Loucy (cell line): ENCODE data around the gene IGF2R.

ENCODE experiments used
- H2AFZ ChIP-seq: fragments of 200-600 bp; sonication (generic); 2 replicates; pipeline ENCODE4 v1.6.0; 2016; ENCODE audit warnings: antibody characterized with exemption, mild to moderate bottlenecking, low read length, moderate library complexity
- H3F3A ChIP-seq: fragments of 200-600 bp; 2 replicates; pipeline ENCODE4 v1.6.0; 2016; ENCODE audit warnings: antibody characterized with exemption, low read depth, mild to moderate bottlenecking
- H3K27me3 ChIP-seq: fragments of 200-600 bp; sonication (generic); 2 replicates; pipeline ENCODE4 v1.6.1; 2014; ENCODE audit warnings: low read length, mild to moderate bottlenecking; ENCODE audit not compliant: insufficient read depth, poor library complexity, severe bottlenecking
- H3K36me3 ChIP-seq: fragments of 200-600 bp; sonication (generic); 2 replicates; pipeline ENCODE4 v1.6.1; 2016; ENCODE audit warnings: low read length; ENCODE audit not compliant: insufficient read depth
- H3K4me1 ChIP-seq: fragments of 200-600 bp; sonication (generic); 2 replicates; pipeline ENCODE4 v1.5.1; 2014; ENCODE audit warnings: low read length, mild to moderate bottlenecking; ENCODE audit not compliant: insufficient read depth, poor library complexity, severe bottlenecking
- H3K4me2 ChIP-seq: fragments of 200-600 bp; sonication (generic); 2 replicates; pipeline ENCODE4 v1.6.0; 2014; ENCODE audit warnings: antibody characterized with exemption, low read length, low read depth, mild to moderate bottlenecking; ENCODE audit not compliant: poor library complexity, severe bottlenecking
- H3K4me3 ChIP-seq: fragments of 200-600 bp; sonication (generic); 2 replicates; pipeline ENCODE4 v1.5.1; 2014; ENCODE audit warnings: low read length, mild to moderate bottlenecking, mixed read lengths; ENCODE audit not compliant: poor library complexity, severe bottlenecking
- H3K79me2 ChIP-seq: fragments of 200-600 bp; sonication (generic); 2 replicates; pipeline ENCODE4 v1.6.1; 2014; ENCODE audit warnings: low read length; ENCODE audit not compliant: insufficient read depth
- H3K9ac ChIP-seq: fragments of 200-600 bp; sonication (generic); 2 replicates; pipeline ENCODE4 v1.6.0; 2014; ENCODE audit warnings: mild to moderate bottlenecking, low read depth, low read length, moderate library complexity; ENCODE audit not compliant: poor library complexity, severe bottlenecking
- H3K9me2 ChIP-seq: fragments of 200-600 bp; sonication (generic); replicated peaks from 2 replicates; pipeline ENCODE4 v1.6.1; 2016; ENCODE audit warnings: low read depth, low read length, mixed read lengths
- H3K9me3 ChIP-seq: fragments of 200-600 bp; sonication (generic); 2 replicates; pipeline ENCODE4 v1.6.1; 2014; ENCODE audit warnings: mild to moderate bottlenecking, antibody characterized with exemption, low read length, low read depth; ENCODE audit not compliant: insufficient read depth
- H4K20me1 ChIP-seq: fragments of 200-600 bp; sonication (generic); 2 replicates; pipeline ENCODE4 v1.6.0; 2014; ENCODE audit warnings: antibody characterized with exemption, low read length, mild to moderate bottlenecking; ENCODE audit not compliant: insufficient read depth, poor library complexity, severe bottlenecking
- EZH2phosphoT487 ChIP-seq: fragments of 200-600 bp; IDR thresholded peaks from 2 replicates; pipeline ENCODE4 v1.6.1; 2018; ENCODE audit warnings: antibody characterized with exemption, mild to moderate bottlenecking, moderate library complexity, borderline replicate concordance
- TF ChIP-seq, protein P1 (sequence below): fragments of 200-600 bp; sonication (generic); conservative IDR thresholded peaks from 2 replicates; pipeline ENCODE4 v1.5.1; 2014; ENCODE audit warnings: mild to moderate bottlenecking, antibody characterized with exemption, low read length

IGF2R gene

DNA sequence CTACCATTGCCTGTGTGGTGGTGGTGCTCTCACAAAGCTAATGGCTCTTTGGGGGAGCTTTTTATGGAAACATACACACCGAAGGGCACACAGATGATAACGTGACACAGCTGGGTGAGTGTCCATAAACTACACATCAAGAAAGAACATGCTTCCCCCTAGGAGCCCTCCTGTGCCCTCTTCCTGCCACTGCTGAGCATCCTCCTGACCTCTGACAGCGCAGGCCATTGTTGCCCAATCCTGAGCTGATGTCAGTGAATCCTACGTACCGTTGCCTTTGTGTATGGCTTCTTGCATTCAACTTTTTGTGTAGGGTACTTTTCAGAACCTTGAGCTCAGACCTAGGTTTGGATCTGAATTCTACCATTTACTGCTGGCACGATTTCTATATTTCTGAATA lies 86.9 kb downstream of the IGF2R start:
- no peaks in the 10 kb centered on the region for H4K20me1 ChIP-seq
- no peaks in the 10 kb centered on the region for H3K79me2 ChIP-seq
- no peak overlapping the region for H3K4me3 ChIP-seq
- TF ChIP-seq EZH2phosphoT487 = no peak
- TF ChIP-seq, protein P1, sequence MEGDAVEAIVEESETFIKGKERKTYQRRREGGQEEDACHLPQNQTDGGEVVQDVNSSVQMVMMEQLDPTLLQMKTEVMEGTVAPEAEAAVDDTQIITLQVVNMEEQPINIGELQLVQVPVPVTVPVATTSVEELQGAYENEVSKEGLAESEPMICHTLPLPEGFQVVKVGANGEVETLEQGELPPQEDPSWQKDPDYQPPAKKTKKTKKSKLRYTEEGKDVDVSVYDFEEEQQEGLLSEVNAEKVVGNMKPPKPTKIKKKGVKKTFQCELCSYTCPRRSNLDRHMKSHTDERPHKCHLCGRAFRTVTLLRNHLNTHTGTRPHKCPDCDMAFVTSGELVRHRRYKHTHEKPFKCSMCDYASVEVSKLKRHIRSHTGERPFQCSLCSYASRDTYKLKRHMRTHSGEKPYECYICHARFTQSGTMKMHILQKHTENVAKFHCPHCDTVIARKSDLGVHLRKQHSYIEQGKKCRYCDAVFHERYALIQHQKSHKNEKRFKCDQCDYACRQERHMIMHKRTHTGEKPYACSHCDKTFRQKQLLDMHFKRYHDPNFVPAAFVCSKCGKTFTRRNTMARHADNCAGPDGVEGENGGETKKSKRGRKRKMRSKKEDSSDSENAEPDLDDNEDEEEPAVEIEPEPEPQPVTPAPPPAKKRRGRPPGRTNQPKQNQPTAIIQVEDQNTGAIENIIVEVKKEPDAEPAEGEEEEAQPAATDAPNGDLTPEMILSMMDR = no peak
- H2AFZ ChIP-seq = no peak overlapping the region
- no peaks in the 10 kb centered on the region for H3K27me3 ChIP-seq
- H3K9me2 ChIP-seq = no peaks in the 10 kb centered on the region
- H3K4me2 ChIP-seq = no peak overlapping the region
- no peak overlapping the region for H3K9ac ChIP-seq
- H3K9me3 ChIP-seq = no peaks in the 10 kb centered on the region
- H3K36me3 ChIP-seq = peaks cover 59% of the 10 kb centered on the region; the same call in 1 of the 2 replicates
- no peaks in the 10 kb centered on the region for H3K4me1 ChIP-seq
- H3F3A ChIP-seq = no peaks in the 10 kb centered on the region

- Histone ChIP-seq H3K9me2 (no peaks in the 10 kb centered on the region), H3F3A (no peaks in the 10 kb centered on the region), H3K36me3 (peaks cover 66% of the 10 kb centered on the region; the same call in 1 of the 2 replicates)
Measured at GRCh38 chr6:160057080-160057479, 88.2 kb downstream of the IGF2R start.

DNA sequence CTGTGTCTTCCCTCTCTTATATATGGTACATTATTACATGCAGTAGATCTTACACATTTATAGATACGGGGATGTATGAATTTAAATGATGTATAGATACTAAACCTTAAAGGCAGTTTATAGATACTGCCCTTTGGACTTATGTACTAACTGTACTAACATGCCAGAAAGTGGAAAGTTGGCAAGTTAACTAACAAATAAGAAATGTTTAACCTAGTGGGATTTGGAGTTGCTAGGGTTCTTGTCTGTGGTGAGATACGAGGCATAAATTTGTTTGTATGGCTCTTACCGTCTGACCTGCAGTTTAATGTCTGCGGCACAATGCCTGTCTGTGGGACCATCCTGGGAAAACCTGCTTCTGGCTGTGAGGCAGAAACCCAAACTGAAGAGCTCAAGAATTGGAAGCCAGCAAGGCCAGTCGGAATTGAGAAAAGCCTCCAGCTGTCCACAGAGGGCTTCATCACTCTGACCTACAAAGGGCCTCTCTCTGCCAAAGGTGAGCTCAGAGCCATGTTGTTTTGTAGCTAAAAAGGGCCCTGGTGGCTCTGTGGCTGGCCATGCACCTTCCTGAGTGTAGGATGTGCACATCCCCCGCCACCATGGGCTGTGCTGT lies 89.8 kb downstream of the IGF2R start:
- no peak overlapping the region for H3K4me2 ChIP-seq
- H3K9ac ChIP-seq = no peak overlapping the region
- no peak overlapping the region for H3K4me3 ChIP-seq
- no peaks in the 10 kb centered on the region for H3K9me3 ChIP-seq
- H3K4me1 ChIP-seq = no peaks in the 10 kb centered on the region
- H3K9me2 ChIP-seq = no peaks in the 10 kb centered on the region
- no peak for TF ChIP-seq EZH2phosphoT487
- TF ChIP-seq, protein P1 = no peak
- H3K79me2 ChIP-seq = no peaks in the 10 kb centered on the region
- H3F3A ChIP-seq = no peaks in the 10 kb centered on the region
- peaks cover 77% of the 10 kb centered on the region; the same call in 1 of the 2 replicates for H3K36me3 ChIP-seq
- no peaks in the 10 kb centered on the region for H3K27me3 ChIP-seq
- H4K20me1 ChIP-seq = no peaks in the 10 kb centered on the region
- H2AFZ ChIP-seq = no peak overlapping the region

More at GRCh38 chr6:160057080-160057479, 88.2 kb downstream of the IGF2R start:
- Histone ChIP-seq H3K9ac (no peak overlapping the region), H3K9me3 (no peaks in the 10 kb centered on the region), H3K4me2 (no peak overlapping the region), H3K4me1 (no peaks in the 10 kb centered on the region), H3K79me2 (no peaks in the 10 kb centered on the region), H4K20me1 (no peaks in the 10 kb centered on the region), H3K4me3 (no peak overlapping the region), H3K27me3 (no peaks in the 10 kb centered on the region), H2AFZ (no peak overlapping the region)
- TF ChIP-seq, protein P1 = no peak
- no peak for TF ChIP-seq EZH2phosphoT487
